ENCODE measurements around the gene CREB3L2. TPM values are rescaled to one million over a fixed set of nuclear protein-coding genes. Genes with fewer than 3 reads are reported as not detected.
A peak's percentile ranks its signal among the peaks of the same experiment; 100 is the strongest.

The CREB3L2 gene
- total and polyA plus RNA-seq, 2 of the 13 experiments (the other 11 are each of a cell fraction or from before 2014, with no cell fraction given), result 22.1 to 41.1 TPM

GRCh38 chr7:137954614-137955013, 47.3 kb downstream of the CREB3L2 start:
- peaks cover 98% of the 10 kb centered on the region for H3K79me2 ChIP-seq (ENCODE audit: insufficient read depth, low read length)
- H3K9ac ChIP-seq (ENCODE audit: insufficient read depth, low read depth, low read length), result no peak overlapping the region
- intact Hi-C loops (cut with micrococcal nuclease; ENCODE audit: unreplicated experiment), result no loop called here
- H3K9me3 ChIP-seq (ENCODE audit: low read length), result no peaks in the 10 kb centered on the region
- H3K27ac ChIP-seq (ENCODE audit: extremely low read length, insufficient read depth, low read length), result peak overlapping the region; percentile 20
- DNase-seq (ENCODE audit: low spot score) (no peak), FAIRE-seq (no peak), ATAC-seq (no peak; the same call in 2 of the 3 replicates)
- H3K4me2 ChIP-seq (ENCODE audit: low read depth, low read length), result peak overlapping the region; percentile 13; the same call in 1 of the 2 replicates
- no peak overlapping the region for H3K4me3 ChIP-seq (replicated peaks in 1 of 3; ENCODE audit: insufficient read depth in 1 of 3, low read depth in 2 of 3, low read length in 3 of 3)
- ChIA-PET POLR2A (interaction anchor here (1.0 to 2.4 kb wide), 3 partner anchors 12 to 47 kb away, joined by 3 to 10 read pairs (median 4); partner anchors contain the start of gene CREB3L2), CTCF (ENCODE audit: low intra/inter-chr PET ratio, low total read pairs) (no interaction called here)
- peaks cover 16 to 40% of the 10 kb centered on the region in 2 experiments for H3K36me3 ChIP-seq (replicated peaks in 1 of 2; ENCODE audit: control insufficient read depth in 1 of 2, insufficient read depth in 2 of 2, low read length in 2 of 2)
- no peak for TF ChIP-seq ZNF615 (CRISPR knock-in tag; IDR thresholded peaks at IDR 0.05; ENCODE audit: borderline replicate concordance)
- no peak for TF ChIP-seq ELF4 (CRISPR knock-in tag; IDR thresholded peaks at IDR 0.05; ENCODE audit: borderline replicate concordance)
- TF ChIP-seq ZNF547 (CRISPR knock-in tag; IDR thresholded peaks at IDR 0.05), result no peak
- no peak for TF ChIP-seq ZNF629 (CRISPR knock-in tag; conservative IDR thresholded peaks at IDR 0.05)
- no peak for TF ChIP-seq ZBTB20 (CRISPR knock-in tag; IDR thresholded peaks at IDR 0.05; ENCODE audit: borderline replicate concordance, low read depth)
- TF ChIP-seq HINFP (CRISPR knock-in tag; IDR thresholded peaks at IDR 0.05; ENCODE audit: low read depth), result no peak
- no peak for TF ChIP-seq SAP130 (CRISPR knock-in tag; IDR thresholded peaks at IDR 0.05; ENCODE audit: low read depth)
- no peak for TF ChIP-seq RELA (CRISPR knock-in tag; IDR thresholded peaks at IDR 0.05)
- no peak for TF ChIP-seq HMGXB3 (CRISPR knock-in tag; IDR thresholded peaks at IDR 0.05; ENCODE audit: borderline replicate concordance)
- TF ChIP-seq FOXJ3 (CRISPR knock-in tag; IDR thresholded peaks at IDR 0.05; ENCODE audit: borderline replicate concordance), result no peak
- BruUV-seq (replicated peaks), result no TSS peak
- H3K27me3 ChIP-seq (ENCODE audit: control insufficient read depth in 1 of 2, insufficient read depth in 2 of 2, low read length in 2 of 2), result no peaks in the 10 kb centered on the region
- in situ Hi-C loops (cut with HindIII; ENCODE audit: extremely low pct_ligation_motif_present, low pct_unique_long_range_greater_than_20kb), result no loop called here
- WGBS (ENCODE audit: low lambda C conversion rate), result 77% methylated on average over 2 of the region's 2 CpGs
- no peak overlapping the region for H2AFZ ChIP-seq (ENCODE audit: low read length)
- H3K4me1 ChIP-seq (ENCODE audit: insufficient read depth, low read length), result peaks cover 100% of the 10 kb centered on the region
- H4K20me1 ChIP-seq (ENCODE audit: insufficient read depth, low read length), result no peaks in the 10 kb centered on the region; the same call in 1 of the 2 replicates
